NCI-H2081 treated with DMSO at 0.1 percent for 48 hours (cell line): ENCODE results near the gene SFXN5.

ENCODE experiments used
- DNase-seq: peaks from one replicate; lab custom pipeline; 2025; lab: John Stamatoyannopoulos, UW

The SFXN5 gene

DNA sequence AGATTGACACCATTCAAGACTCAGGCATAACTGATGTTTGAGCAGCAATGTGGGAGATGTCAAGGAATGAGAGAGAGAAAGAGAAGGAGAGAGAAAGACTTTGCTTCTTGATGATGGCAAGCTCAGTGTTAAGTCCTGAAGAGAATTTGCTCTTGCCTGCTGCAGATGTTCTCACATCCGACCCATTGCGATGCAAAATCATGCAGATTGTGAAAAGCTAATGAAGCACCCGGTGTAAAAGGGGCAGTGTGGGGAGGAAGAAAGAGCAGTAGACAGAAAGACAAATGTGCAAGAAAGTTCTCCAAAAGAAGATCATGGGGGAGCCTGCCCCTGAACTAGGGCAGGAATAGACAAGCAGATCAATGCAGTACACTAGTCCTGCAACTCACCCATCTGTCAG lies 96.5 kb downstream of the SFXN5 start:
- DNase-seq: no peak

GRCh38 chr2:72974436-72974754 lies 97.1 kb downstream of the SFXN5 start:
- no peak for DNase-seq

DNA sequence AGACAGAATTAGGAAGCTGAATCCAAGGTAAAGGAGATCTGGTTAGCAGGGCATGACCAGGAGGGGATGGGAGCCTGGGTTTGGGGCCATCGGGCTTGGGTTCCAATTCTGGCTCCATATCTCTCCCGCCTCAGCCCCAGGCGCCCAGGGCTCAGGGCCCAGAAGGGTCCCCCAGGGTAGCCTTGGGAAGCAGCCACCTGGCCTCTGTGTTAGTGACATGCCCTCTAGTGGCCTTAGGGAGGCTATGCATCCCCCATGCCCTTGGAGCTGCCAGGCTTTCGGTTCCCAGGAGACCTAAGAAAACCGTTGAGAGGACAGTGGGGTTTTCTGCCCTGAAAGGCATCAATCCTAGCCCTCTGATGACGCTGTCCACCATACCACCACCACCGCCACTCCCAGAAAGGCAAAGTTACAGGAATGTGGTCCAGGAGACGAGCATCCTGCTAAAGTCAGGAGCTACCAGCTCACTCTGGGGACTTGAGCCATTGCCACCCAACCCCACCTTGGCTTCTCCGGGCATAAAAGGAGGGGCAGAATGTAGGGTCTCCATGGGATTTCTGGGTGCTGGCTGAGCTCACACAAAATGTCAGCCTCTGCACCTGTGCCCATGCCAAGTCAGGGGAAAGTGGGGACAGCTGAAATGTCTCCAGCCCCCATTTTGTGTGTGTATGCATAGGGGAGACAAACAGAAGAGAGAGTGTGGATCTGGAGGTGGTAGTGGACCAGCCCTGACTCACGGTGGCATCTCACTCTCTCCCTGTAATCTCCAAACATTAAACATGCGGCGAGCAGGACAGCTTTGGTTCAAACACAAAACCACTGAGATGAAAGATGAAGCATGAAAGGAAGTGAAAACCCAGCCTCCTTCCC lies 97.7 kb downstream of the SFXN5 start:
- no peak for DNase-seq

DNA sequence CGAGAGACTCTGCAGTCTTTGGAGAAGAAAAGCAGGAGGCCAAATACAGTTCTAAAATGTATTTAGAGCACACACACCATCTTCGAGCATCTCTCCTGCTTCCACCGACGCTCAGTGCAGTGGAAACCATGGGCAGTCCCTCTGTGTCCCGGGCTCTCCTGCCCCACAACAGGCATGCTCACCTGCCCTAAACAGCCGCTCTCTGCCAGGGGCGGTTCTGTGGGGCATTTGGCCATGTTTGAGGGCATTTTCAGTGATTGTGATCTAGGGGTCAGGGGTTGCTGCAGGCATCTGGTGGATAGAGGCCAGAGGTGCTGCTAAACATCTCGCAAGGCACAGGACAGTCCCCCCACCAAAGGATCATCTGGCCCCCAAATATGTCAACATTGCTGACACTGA lies 98.4 kb downstream of the SFXN5 start:
- DNase-seq: no peak

DNA sequence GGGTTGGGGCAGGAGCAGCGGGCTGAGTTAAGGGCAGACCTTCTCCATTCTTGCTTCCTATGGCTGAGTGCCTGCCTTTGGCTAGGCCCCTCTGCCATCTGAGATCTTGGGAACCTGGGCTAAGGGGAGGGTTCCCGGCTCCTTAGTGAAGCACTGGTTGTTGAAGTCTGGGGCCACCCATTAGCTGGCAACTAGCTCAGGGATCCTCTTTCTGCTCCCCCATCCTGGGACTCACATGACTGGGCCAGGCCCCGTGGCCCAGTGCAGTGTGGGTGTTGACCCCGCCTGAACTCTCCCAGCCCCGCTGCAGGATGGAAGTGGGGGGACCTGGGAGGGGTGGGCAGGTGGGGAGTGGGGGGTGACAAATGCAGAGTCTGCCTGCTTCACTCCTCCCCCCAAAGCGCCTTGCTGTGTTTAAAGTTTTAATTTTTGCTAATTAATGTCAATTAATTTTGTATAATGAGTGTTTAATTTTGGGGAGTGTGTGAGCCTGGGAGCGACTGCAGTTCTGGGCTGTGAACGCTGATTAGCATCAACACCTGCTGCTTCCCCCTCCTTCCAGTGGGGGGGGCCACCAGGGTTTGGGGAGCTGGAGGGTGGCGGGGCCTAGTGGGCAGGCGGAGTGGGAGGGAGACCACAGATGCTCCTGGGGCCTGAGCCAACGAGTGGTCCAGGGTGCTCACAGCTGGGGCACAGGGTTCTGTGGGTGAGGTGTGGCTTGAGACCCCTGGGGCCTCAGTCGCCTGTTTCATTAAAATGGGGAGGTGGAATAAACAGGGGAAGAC lies 99.0 kb downstream of the SFXN5 start:
- no peak for DNase-seq

- DNase-seq: no peak
Observed at GRCh38 chr2:72971036-72971435, 100.5 kb downstream of the SFXN5 start.

GRCh38 chr2:72969706-72970105 lies 101.8 kb downstream of the SFXN5 start:
- no peak for DNase-seq

DNA sequence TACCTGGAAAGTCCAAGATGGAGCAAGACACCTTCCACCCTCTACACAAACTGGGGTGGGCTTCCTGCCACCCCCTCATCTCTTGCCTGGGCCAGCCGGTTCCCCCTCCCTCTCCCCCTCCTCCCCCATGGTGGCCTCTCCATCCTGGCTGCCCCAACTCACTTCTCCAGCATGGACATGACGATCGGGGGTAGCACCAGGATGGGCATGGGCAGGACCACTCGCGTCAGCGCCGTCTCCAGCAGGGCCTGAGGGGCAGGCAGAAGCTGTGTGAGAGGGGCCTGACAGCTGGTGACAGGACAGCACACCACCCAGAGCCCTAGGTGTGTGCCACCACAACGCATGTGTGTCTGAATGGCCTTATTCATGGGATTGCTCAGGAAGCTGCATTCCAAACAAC lies 103.2 kb downstream of the SFXN5 start:
- no peak for DNase-seq

- no peak for DNase-seq
Observed at GRCh38 chr2:72965770-72966450, 105.6 kb downstream of the SFXN5 start.

GRCh38 chr2:72965016-72965415 lies 106.5 kb downstream of the SFXN5 start:
- no peak for DNase-seq

GRCh38 chr2:72964146-72964525 lies 107.4 kb downstream of the SFXN5 start:
- no peak for DNase-seq

DNA sequence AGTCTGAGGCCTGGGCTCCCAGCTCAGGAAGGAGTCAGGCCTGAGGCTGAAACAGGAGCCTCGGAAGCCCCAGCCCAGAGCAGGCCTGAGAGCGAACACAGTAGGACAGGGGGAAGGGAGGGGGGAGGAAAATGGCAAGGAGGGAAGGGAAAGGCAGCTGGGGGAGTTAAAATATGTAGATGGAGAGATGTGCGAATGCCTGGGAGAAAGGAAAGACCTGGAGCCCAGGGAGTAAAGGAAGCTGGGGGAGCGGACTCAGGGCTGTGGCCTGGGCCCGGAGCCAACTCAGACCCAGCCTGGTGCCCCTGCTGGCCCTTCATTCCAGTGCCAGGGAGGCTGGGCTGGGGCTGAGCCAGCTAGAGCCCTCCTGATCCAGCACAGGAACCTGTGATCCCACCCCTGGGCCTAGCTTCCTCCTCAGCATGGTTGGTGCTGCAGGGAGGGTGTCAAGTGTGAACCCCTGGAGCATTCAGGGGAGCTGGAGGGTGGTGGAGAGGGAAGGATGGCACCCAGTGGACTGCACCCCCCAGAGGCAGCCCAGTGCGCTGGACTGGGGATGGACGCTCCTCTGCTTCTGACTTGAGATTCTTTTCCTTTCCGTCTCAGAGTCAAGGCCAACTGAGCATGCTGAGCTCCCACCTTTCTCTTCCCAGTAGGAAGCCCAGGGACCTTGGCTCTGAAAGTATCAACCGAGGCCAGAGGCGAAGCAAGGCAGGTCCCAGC lies 107.9 kb downstream of the SFXN5 start:
- DNase-seq: no peak

GRCh38 chr2:72962911-72963310 lies 108.6 kb downstream of the SFXN5 start:
- DNase-seq: no peak

DNA sequence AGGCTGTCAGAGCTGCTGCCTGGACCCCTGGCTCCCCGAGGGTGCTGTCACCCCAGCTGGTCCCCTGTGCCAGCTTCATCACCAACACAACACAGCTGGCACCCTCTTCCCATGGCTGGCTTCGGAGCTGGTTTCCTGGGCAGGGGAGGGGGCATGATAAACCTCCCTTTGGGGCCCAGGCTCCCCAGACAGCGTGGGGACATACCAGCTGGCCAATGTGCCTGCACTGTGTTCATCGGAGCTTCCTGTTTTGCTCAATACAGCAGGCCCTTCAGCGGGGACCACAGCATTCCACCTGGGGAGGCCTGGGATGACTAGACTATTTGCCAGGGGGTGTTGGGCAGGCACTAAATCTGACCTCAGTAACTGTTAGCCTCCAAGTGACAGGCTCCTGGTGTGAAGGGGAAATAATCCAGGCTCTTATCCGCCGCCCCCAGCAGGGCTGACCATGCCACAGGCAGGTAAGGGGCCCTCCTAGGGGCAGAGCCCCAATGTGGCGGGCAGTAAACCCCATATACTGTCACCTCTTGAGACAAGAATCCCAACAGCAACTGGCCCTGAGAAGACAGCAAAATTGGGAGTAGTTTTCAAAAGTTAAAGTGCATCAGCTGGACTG lies 109.6 kb downstream of the SFXN5 start:
- no peak for DNase-seq

DNA sequence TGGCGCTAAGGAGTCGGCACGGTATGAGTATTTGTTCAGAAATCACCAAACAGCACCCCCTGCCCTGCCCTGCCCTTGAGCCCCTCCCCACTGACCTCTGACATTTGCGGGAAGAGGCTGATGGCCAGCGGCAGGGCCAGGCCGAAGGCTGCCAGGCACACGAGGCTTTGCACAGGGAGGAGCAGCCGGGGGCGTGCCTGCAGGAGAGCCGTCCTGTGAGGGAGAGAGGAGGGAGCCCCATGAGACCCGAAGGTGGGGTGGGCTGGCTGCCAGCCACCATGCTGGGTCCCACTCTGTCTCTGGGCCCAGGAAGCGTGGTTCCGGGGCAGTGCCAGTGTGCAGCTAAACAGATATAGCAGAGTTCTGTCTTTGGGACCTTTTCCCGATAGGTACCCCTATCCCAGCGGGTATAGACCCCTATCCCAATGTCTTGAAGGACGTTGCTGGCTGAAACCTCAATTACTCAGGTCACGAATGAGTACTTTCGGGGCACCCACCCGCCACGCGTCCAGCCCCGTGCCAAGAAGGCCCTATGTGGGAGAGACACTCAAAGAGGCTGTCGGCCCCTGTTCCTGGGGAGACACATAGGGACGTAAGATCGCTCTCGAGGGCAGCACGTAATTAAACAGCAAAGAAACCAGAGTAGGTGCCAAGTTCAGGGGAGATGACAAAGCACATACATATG lies 110.3 kb downstream of the SFXN5 start:
- DNase-seq: no peak

DNA sequence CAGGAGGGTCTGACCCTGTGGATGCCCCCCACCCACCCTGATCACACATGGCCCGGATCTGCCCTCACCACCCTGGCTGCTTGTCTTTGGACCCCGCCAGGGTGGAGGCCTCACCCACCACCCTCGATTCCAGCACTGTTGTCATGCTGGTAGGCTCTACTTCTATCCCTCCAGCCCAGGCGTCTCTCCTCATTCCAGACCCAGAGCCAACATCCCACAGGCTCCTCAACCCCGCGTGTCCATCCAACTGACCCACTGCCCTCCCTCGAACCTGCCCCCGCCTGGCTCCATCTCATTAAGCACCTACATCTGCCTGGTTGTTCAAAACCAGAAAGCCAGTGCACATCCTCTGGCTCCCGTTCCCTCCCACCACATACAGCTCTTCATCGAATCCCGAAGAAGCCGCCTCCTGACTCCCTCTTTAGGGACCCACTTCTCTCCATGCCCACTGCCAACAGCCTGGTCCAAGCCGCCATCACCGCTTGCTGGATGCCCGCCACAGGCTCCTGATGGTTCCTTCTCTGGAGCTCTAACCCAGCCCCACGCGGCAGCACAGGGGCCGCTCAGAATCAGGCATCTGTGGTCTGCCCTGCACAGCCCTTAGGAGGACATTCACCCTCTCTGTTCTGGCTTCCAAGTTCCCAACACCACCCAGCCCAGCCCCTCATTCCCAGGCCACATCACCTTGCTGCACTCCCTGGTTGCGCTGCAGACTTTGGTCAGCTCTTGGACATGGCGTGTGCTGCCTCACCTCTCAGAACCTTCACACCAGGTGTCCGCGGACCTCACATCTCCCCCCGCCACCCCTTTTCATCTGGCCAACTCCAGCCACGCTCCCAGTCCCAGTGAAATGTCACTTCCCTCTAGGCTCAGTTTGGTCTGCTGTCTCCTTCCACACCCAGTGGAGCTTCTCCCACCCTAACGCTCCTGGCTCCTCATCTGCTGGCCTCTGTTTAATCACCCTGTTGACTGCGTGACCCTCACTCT lies 111.2 kb downstream of the SFXN5 start:
- DNase-seq: no peak

GRCh38 chr2:72959554-72959953 lies 112.0 kb downstream of the SFXN5 start:
- DNase-seq: no peak

GRCh38 chr2:72958542-72959385 lies 112.7 kb downstream of the SFXN5 start:
- DNase-seq: no peak

GRCh38 chr2:72956936-72957335 lies 114.6 kb downstream of the SFXN5 start:
- DNase-seq: no peak
